Ectodermal cell (in vitro differentiated cells): ENCODE results near the gene TOP3A.

Experiments
- H3K27ac ChIP-seq: 2 replicates; pipeline ENCODE4 v1.7.0; 2013; ENCODE audit warnings: mild to moderate bottlenecking, low read depth, low read length; ENCODE audit not compliant: insufficient read depth, poor library complexity, severe bottlenecking
- H3K27me3 ChIP-seq: 2 replicates; pipeline ENCODE4 v1.7.0; 2013; ENCODE audit warnings: mild to moderate bottlenecking, low read length; ENCODE audit not compliant: insufficient read depth, control insufficient read depth, poor library complexity, severe bottlenecking
- H3K36me3 ChIP-seq: one replicate; pipeline ENCODE4 v1.7.0; 2013; ENCODE audit warnings: low read length; ENCODE audit not compliant: control insufficient read depth, insufficient read depth
- H3K4me1 ChIP-seq: one replicate; pipeline ENCODE4 v1.7.0; 2013; ENCODE audit warnings: low read length; ENCODE audit not compliant: control insufficient read depth, insufficient read depth
- H3K4me3 ChIP-seq: 2 replicates; pipeline ENCODE4 v1.7.0; 2013; ENCODE audit warnings: low read depth, low read length, control low read depth; ENCODE audit not compliant: insufficient read depth
- H3K9me3 ChIP-seq: 2 replicates; pipeline ENCODE4 v1.7.0; 2013; ENCODE audit warnings: mild to moderate bottlenecking, low read length, moderate library complexity; ENCODE audit not compliant: control insufficient read depth
- WGBS, 2 experiments: methylation state at CpG; one replicate each; pipeline ENCODE4 v1.1.7; 2013; ENCODE audit warnings: missing lambda C conversion rate in 2 of 2; 5-methylcytosine and 5-hydroxymethylcytosine counted together

TOP3A gene

GRCh38 chr17:18253947-18254821 lies 60.6 kb downstream of the TOP3A start:
- Histone ChIP-seq H3K9me3 (no peaks in the 10 kb centered on the region), H3K4me3 (no peak overlapping the region), H3K27ac (no peak overlapping the region), H3K36me3 (peaks cover 36% of the 10 kb centered on the region), H3K4me1 (peaks cover 9% of the 10 kb centered on the region), H3K27me3 (no peaks in the 10 kb centered on the region)
- 95 to 96% methylated on average over 27 of the region's 27 CpGs for WGBS, 2 experiments

GRCh38 chr17:18253187-18253884 lies 61.5 kb downstream of the TOP3A start:
- Histone ChIP-seq H3K36me3 (peaks cover 36% of the 10 kb centered on the region), H3K27me3 (no peaks in the 10 kb centered on the region)

GRCh38 chr17:18252160-18252559 lies 62.6 kb downstream of the TOP3A start:
- peaks cover 36% of the 10 kb centered on the region for H3K36me3 ChIP-seq
- no peak overlapping the region for H3K27ac ChIP-seq

More at GRCh38 chr17:18253187-18253884, 61.5 kb downstream of the TOP3A start:
- 91 to 93% methylated on average over 16 of the region's 16 CpGs for WGBS, 2 experiments
- Histone ChIP-seq H3K4me3 (no peak overlapping the region), H3K4me1 (peaks cover 9% of the 10 kb centered on the region), H3K27ac (no peak overlapping the region), H3K9me3 (no peaks in the 10 kb centered on the region)

GRCh38 chr17:18251204-18251603 lies 63.6 kb downstream of the TOP3A start:
- 94% methylated on average over 15 of the region's 15 CpGs for WGBS, 2 experiments
- Histone ChIP-seq H3K4me1 (peaks cover 6% of the 10 kb centered on the region), H3K9me3 (no peaks in the 10 kb centered on the region), H3K27me3 (no peaks in the 10 kb centered on the region), H3K27ac (no peak overlapping the region), H3K36me3 (peaks cover 40% of the 10 kb centered on the region), H3K4me3 (no peak overlapping the region)

More at GRCh38 chr17:18252160-18252559, 62.6 kb downstream of the TOP3A start:
- Histone ChIP-seq H3K4me1 (peaks cover 9% of the 10 kb centered on the region), H3K27me3 (no peaks in the 10 kb centered on the region), H3K9me3 (no peaks in the 10 kb centered on the region), H3K4me3 (no peak overlapping the region)
- WGBS, 2 experiments = 92 to 94% methylated on average over 4 to 5 of the region's 5 CpGs

GRCh38 chr17:18250708-18251107 lies 64.1 kb downstream of the TOP3A start:
- Histone ChIP-seq H3K27me3 (no peaks in the 10 kb centered on the region), H3K9me3 (no peaks in the 10 kb centered on the region), H3K4me3 (no peak overlapping the region), H3K4me1 (peaks cover 6% of the 10 kb centered on the region), H3K27ac (no peak overlapping the region), H3K36me3 (peaks cover 45% of the 10 kb centered on the region)
- WGBS, 2 experiments = 96 to 97% methylated on average over 14 of the region's 14 CpGs

GRCh38 chr17:18250259-18250658 lies 64.5 kb downstream of the TOP3A start:
- H3K9me3 ChIP-seq = no peaks in the 10 kb centered on the region
- peaks cover 6% of the 10 kb centered on the region for H3K4me1 ChIP-seq
- WGBS, 2 experiments = 94 to 96% methylated on average over 9 of the region's 9 CpGs
- H3K27ac ChIP-seq = no peak overlapping the region
- no peak overlapping the region for H3K4me3 ChIP-seq
- no peaks in the 10 kb centered on the region for H3K27me3 ChIP-seq
- peaks cover 48% of the 10 kb centered on the region for H3K36me3 ChIP-seq

GRCh38 chr17:18248811-18249210 lies 66.0 kb downstream of the TOP3A start:
- Histone ChIP-seq H3K4me1 (peaks cover 6% of the 10 kb centered on the region), H3K4me3 (no peak overlapping the region), H3K9me3 (no peaks in the 10 kb centered on the region), H3K36me3 (peaks cover 42% of the 10 kb centered on the region), H3K27me3 (no peaks in the 10 kb centered on the region), H3K27ac (no peak overlapping the region)
- WGBS, 2 experiments = 94 to 96% methylated on average over 7 of the region's 7 CpGs

- Histone ChIP-seq H3K4me3 (no peak overlapping the region), H3K27ac (no peak overlapping the region), H3K36me3 (peaks cover 42% of the 10 kb centered on the region), H3K4me1 (peaks cover 6% of the 10 kb centered on the region), H3K27me3 (no peaks in the 10 kb centered on the region), H3K9me3 (no peaks in the 10 kb centered on the region)
- 66 to 69% methylated on average over 9 of the region's 9 CpGs for WGBS, 2 experiments
These were observed 66.5 kb downstream of the TOP3A start for GRCh38 chr17:18248300-18248731.

GRCh38 chr17:18247613-18248001 lies 67.2 kb downstream of the TOP3A start:
- H3K4me3 ChIP-seq = no peak overlapping the region
- peaks cover 37% of the 10 kb centered on the region for H3K36me3 ChIP-seq
- 92 to 94% methylated on average over 30 of the region's 30 CpGs for WGBS, 2 experiments

GRCh38 chr17:18246880-18247612 lies 67.7 kb downstream of the TOP3A start:
- Histone ChIP-seq H3K27ac (no peak overlapping the region), H3K4me3 (no peak overlapping the region), H3K27me3 (no peaks in the 10 kb centered on the region), H3K36me3 (peaks cover 35% of the 10 kb centered on the region), H3K4me1 (peaks cover 6% of the 10 kb centered on the region), H3K9me3 (no peaks in the 10 kb centered on the region)
- 17 to 20% methylated on average over 39 to 45 of the region's 46 CpGs for WGBS, 2 experiments

More at GRCh38 chr17:18247613-18248001, 67.2 kb downstream of the TOP3A start:
- H3K4me1 ChIP-seq = peaks cover 6% of the 10 kb centered on the region
- H3K9me3 ChIP-seq = no peaks in the 10 kb centered on the region
- no peaks in the 10 kb centered on the region for H3K27me3 ChIP-seq
- no peak overlapping the region for H3K27ac ChIP-seq
